H9 (cell line): Measurements from ENCODE around the gene GABBR2. TPM values are rescaled to one million over a fixed set of nuclear protein-coding genes. Genes with fewer than 3 reads are reported as not detected.
A peak's percentile ranks its signal among the peaks of the same experiment; 100 is the strongest.

Experiments
- DNase-seq: peaks from one replicate; pipeline ENCODE4 v3.0.0-alpha.2; 2017
- H2AFZ ChIP-seq: one replicate; pipeline ENCODE4 v1.6.1; 2013; ENCODE audit warnings: mild to moderate bottlenecking, low read length, control low read depth, moderate library complexity
- H2AK5ac ChIP-seq: 2 replicates; pipeline ENCODE4 v1.6.1; 2013; ENCODE audit warnings: low read length, control low read depth, mixed read lengths; ENCODE audit not compliant: insufficient read length
- H2BK120ac ChIP-seq: one replicate; pipeline ENCODE4 v1.6.1; 2013; ENCODE audit warnings: low read depth, mild to moderate bottlenecking, low read length, control low read depth, inconsistent platforms; ENCODE audit not compliant: poor library complexity, severe bottlenecking
- H2BK12ac ChIP-seq: 2 replicates; pipeline ENCODE4 v1.6.1; 2013; ENCODE audit warnings: low read length, control low read depth, mixed read lengths, low read depth; ENCODE audit not compliant: insufficient read length
- H2BK15ac ChIP-seq: 2 replicates; pipeline ENCODE4 v1.6.1; 2013; ENCODE audit warnings: low read depth, low read length, control low read depth
- H2BK20ac ChIP-seq: one replicate; pipeline ENCODE4 v1.6.1; 2013; ENCODE audit warnings: low read depth, mild to moderate bottlenecking, low read length, control low read depth, inconsistent platforms; ENCODE audit not compliant: poor library complexity, severe bottlenecking
- H2BK5ac ChIP-seq: 2 replicates; pipeline ENCODE4 v1.6.1; 2013; ENCODE audit warnings: low read length, control low read depth, mixed read lengths; ENCODE audit not compliant: insufficient read length
- H3K14ac ChIP-seq: 2 replicates; pipeline ENCODE4 v1.6.1; 2013; ENCODE audit warnings: low read length, control low read depth; ENCODE audit not compliant: insufficient read depth
- H3K18ac ChIP-seq: 2 replicates; pipeline ENCODE4 v1.6.1; 2013; ENCODE audit warnings: low read depth, mild to moderate bottlenecking, mixed read lengths, low read length, control low read depth; ENCODE audit not compliant: insufficient read length
- H3K23ac ChIP-seq: 2 replicates; pipeline ENCODE4 v1.6.1; 2013; ENCODE audit warnings: low read length, control low read depth, mixed read lengths, low read depth; ENCODE audit not compliant: insufficient read length
- H3K23me2 ChIP-seq: 2 replicates; pipeline ENCODE4 v1.6.1; 2013; ENCODE audit warnings: low read depth, mild to moderate bottlenecking, mixed read lengths, low read length, control low read depth; ENCODE audit not compliant: insufficient read length, poor library complexity, severe bottlenecking
- H3K27ac ChIP-seq: 2 replicates; pipeline ENCODE4 v1.5.1; 2013; ENCODE audit warnings: low read length, control low read depth, mixed read lengths, low read depth; ENCODE audit not compliant: insufficient read length
- H3K27me3 ChIP-seq: 2 replicates; pipeline ENCODE4 v1.6.1; 2013; ENCODE audit warnings: low read length, control low read depth, inconsistent platforms; ENCODE audit not compliant: insufficient read depth
- H3K4ac ChIP-seq: 2 replicates; pipeline ENCODE4 v1.6.1; 2013; ENCODE audit warnings: low read depth, mild to moderate bottlenecking, control low read depth, inconsistent platforms, low read length, moderate library complexity
- H3K4me1 ChIP-seq: 2 replicates; pipeline ENCODE4 v1.6.1; 2013; ENCODE audit warnings: low read length, control low read depth, inconsistent platforms; ENCODE audit not compliant: insufficient read depth
- H3K4me2 ChIP-seq: 2 replicates; pipeline ENCODE4 v1.6.1; 2013; ENCODE audit warnings: low read length, control low read depth, mixed read lengths; ENCODE audit not compliant: insufficient read length, insufficient read depth
- H3K56ac ChIP-seq: 2 replicates; pipeline ENCODE4 v1.6.1; 2013; ENCODE audit warnings: low read depth, mild to moderate bottlenecking, mixed read lengths, low read length, control low read depth; ENCODE audit not compliant: insufficient read length
- H3K79me1 ChIP-seq: 2 replicates; pipeline ENCODE4 v1.6.1; 2013; ENCODE audit warnings: low read depth, mild to moderate bottlenecking, moderate library complexity, low read length, control low read depth, inconsistent platforms; ENCODE audit not compliant: insufficient read depth, poor library complexity, severe bottlenecking
- H3K79me2 ChIP-seq: 2 replicates; pipeline ENCODE4 v1.6.1; 2013; ENCODE audit warnings: low read length, control low read depth, inconsistent platforms; ENCODE audit not compliant: insufficient read depth
- H3K9ac ChIP-seq: 2 replicates; pipeline ENCODE4 v1.6.1; 2013; ENCODE audit warnings: low read length, control low read depth, mixed read lengths; ENCODE audit not compliant: insufficient read length; ENCODE audit errors: extremely low read depth
- H3K9me3 ChIP-seq: one replicate; pipeline ENCODE4 v1.6.1; 2013; ENCODE audit warnings: low read depth, low read length, inconsistent platforms; ENCODE audit not compliant: control insufficient read depth
- H3T11ph ChIP-seq: one replicate; pipeline ENCODE4 v1.6.1; 2013; ENCODE audit warnings: mild to moderate bottlenecking, low read length, control low read depth, inconsistent platforms
- H4K20me1 ChIP-seq: one replicate; pipeline ENCODE4 v1.6.1; 2013; ENCODE audit not compliant: control insufficient read depth, insufficient read length, insufficient read depth
- H4K5ac ChIP-seq: 2 replicates; pipeline ENCODE4 v1.6.1; 2013; ENCODE audit warnings: low read depth, mild to moderate bottlenecking, mixed read lengths, low read length, control low read depth; ENCODE audit not compliant: insufficient read length
- H4K8ac ChIP-seq: replicated peaks from 2 replicates; pipeline ENCODE4 v1.6.1; 2013; ENCODE audit warnings: low read length, control low read depth, mixed read lengths, low read depth; ENCODE audit not compliant: insufficient read length
- H4K91ac ChIP-seq: 2 replicates; pipeline ENCODE4 v1.6.1; 2013; ENCODE audit warnings: low read depth, mild to moderate bottlenecking, moderate library complexity, mixed read lengths, low read length, control low read depth; ENCODE audit not compliant: insufficient read length
- H3K27ac Mint-ChIP-seq, 3 experiments: 2 replicates in 2 of 3; 3 replicates in 1 of 3; pipeline ENCODE4 v1.8.0; 2020 to 2021; ENCODE audit warnings: mixed read lengths in 3 of 3, mild to moderate bottlenecking in 1 of 3, moderate library complexity in 1 of 3
- H3K27me3 Mint-ChIP-seq: 2 replicates; pipeline ENCODE4 v1.8.0; 2021; ENCODE audit warnings: low read depth, mild to moderate bottlenecking, moderate library complexity, mixed read lengths
- H3K36me3 Mint-ChIP-seq, 3 experiments: 2 replicates in 2 of 3; 3 replicates in 1 of 3; pipeline ENCODE4 v1.8.0; 2020 to 2021; ENCODE audit warnings: low read depth in 3 of 3, mixed read lengths in 3 of 3; ENCODE audit not compliant: insufficient read depth in 1 of 3
- H3K4me1 Mint-ChIP-seq, 2 experiments: 2 replicates each; pipeline ENCODE4 v1.8.0; 2020; ENCODE audit warnings: mixed read lengths in 2 of 2
- H3K4me3 Mint-ChIP-seq, 2 experiments: 2 replicates in 1 of 2; 3 replicates in 1 of 2; pipeline ENCODE4 v1.8.0; 2020 to 2021; ENCODE audit warnings: mild to moderate bottlenecking in 2 of 2, mixed read lengths in 2 of 2, moderate library complexity in 1 of 2
- H3K9me3 Mint-ChIP-seq, 2 experiments: 2 replicates in 1 of 2; 3 replicates in 1 of 2; pipeline ENCODE4 v1.8.0; 2020; ENCODE audit warnings: mild to moderate bottlenecking in 2 of 2, mixed read lengths in 2 of 2, moderate library complexity in 1 of 2
- WGBS: extraction: QIAGEN DNeasy Blood & Tissue Kit; methylation state at CpG from one replicate; pipeline ENCODE4 v1.1.7; 2013; ENCODE audit warnings: missing lambda C conversion rate, low lambda C conversion rate, mixed read lengths; ENCODE audit not compliant: insufficient read length; ENCODE audit errors: extremely low coverage; 5-methylcytosine and 5-hydroxymethylcytosine counted together
- total RNA-seq: library from RNA; stranded (reverse); gene quantifications from 2 replicates; pipeline ENCODE4 v1.2.1, GENCODE V29; 2021
- TF ChIP-seq, protein P1 (sequence below): fragments of 200-600 bp; sonication (generic); conservative IDR thresholded peaks from 3 replicates; pipeline ENCODE4 v1.8.0; 2021; ENCODE audit warnings: antibody characterized with exemption, mild to moderate bottlenecking

Gene GABBR2
- total RNA-seq, 1 experiment from 2014 or later: 0.66 TPM

DNA sequence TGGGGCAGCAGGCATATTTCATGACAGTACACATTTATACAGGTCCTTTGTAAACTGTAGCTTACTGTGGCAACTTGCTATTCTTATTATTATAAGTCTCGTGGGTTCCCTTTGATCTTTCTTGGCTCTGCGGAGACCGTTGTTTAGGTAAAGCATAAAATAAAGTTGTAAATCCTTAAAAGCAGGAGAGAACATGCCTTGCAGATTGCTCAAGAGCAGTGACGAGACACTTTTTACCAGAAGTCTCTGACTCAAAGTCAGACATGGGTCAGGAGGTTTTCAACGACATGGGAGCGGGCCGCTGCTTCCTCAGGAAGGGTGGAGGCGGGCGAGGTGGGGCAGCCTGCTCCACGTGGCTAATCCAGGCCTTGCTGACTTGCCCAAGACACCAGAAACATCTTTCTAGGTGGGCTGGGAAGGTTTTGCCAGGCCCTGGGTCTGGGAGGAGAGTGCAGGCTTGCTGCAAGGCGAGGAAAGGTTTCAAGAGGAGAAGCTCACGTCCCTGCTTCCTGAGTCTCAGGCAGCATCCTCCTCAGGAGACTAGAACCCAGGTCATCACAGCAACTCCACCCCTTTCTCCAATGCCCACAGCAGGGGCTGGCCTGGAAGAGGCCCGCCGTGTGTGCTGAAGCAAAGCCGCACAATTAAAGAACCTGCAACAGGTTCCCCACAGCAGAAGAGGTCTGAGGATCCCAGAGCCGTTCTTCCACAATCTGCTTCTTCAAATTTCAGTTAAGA is 459.8 kb downstream of the GABBR2 start:
- no peak overlapping the region for H3K18ac ChIP-seq
- H4K91ac ChIP-seq: no peak overlapping the region
- no peak overlapping the region for H3K4me2 ChIP-seq
- no CpG with 5 or more reads among the region's 16 CpGs for WGBS
- H2AK5ac ChIP-seq: no peak overlapping the region
- peaks cover 3% of the 10 kb centered on the region for H3K4me1 ChIP-seq
- H3K9ac ChIP-seq: no peak overlapping the region
- Mint-ChIP-seq H3K36me3 (peaks cover 0 to 8% (median 0%) of the 10 kb centered on the region in 3 experiments; a peak in 3 of 7 replicates), H3K4me1 (peaks cover 29% of the 10 kb centered on the region in 2 experiments), H3K9me3 (no peaks in the 10 kb centered on the region), H3K27ac (peak overlapping the region in 1 of 3 experiments; percentile 72; a peak in 3 of 7 replicates), H3K4me3 (no peak overlapping the region), H3K27me3 (no peaks in the 10 kb centered on the region; the same call in 1 of the 2 replicates)
- H3K79me1 ChIP-seq: no peaks in the 10 kb centered on the region
- H3K23me2 ChIP-seq: no peaks in the 10 kb centered on the region
- no peak overlapping the region for H3K4ac ChIP-seq
- no peaks in the 10 kb centered on the region for H3K27me3 ChIP-seq
- no peak overlapping the region for H3K23ac ChIP-seq
- no peak for DNase-seq
- no peak overlapping the region for H3K56ac ChIP-seq
- H2BK120ac ChIP-seq: no peak overlapping the region
- H3T11ph ChIP-seq: no peak overlapping the region
- no peak overlapping the region for H4K8ac ChIP-seq
- no peak overlapping the region for H2BK20ac ChIP-seq
- H2BK5ac ChIP-seq: no peak overlapping the region
- H2BK15ac ChIP-seq: no peak overlapping the region
- no peaks in the 10 kb centered on the region for H3K79me2 ChIP-seq
- H2BK12ac ChIP-seq: no peak overlapping the region
- no peaks in the 10 kb centered on the region for H4K20me1 ChIP-seq
- H4K5ac ChIP-seq: no peak overlapping the region
- H3K9me3 ChIP-seq: no peaks in the 10 kb centered on the region
- H2AFZ ChIP-seq: no peak overlapping the region
- no peak overlapping the region for H3K27ac ChIP-seq
- no peak overlapping the region for H3K14ac ChIP-seq
- TF ChIP-seq, protein P1, sequence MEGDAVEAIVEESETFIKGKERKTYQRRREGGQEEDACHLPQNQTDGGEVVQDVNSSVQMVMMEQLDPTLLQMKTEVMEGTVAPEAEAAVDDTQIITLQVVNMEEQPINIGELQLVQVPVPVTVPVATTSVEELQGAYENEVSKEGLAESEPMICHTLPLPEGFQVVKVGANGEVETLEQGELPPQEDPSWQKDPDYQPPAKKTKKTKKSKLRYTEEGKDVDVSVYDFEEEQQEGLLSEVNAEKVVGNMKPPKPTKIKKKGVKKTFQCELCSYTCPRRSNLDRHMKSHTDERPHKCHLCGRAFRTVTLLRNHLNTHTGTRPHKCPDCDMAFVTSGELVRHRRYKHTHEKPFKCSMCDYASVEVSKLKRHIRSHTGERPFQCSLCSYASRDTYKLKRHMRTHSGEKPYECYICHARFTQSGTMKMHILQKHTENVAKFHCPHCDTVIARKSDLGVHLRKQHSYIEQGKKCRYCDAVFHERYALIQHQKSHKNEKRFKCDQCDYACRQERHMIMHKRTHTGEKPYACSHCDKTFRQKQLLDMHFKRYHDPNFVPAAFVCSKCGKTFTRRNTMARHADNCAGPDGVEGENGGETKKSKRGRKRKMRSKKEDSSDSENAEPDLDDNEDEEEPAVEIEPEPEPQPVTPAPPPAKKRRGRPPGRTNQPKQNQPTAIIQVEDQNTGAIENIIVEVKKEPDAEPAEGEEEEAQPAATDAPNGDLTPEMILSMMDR: no peak
